ENCODE data around the gene HSPB9.

HSPB9 gene

DNA sequence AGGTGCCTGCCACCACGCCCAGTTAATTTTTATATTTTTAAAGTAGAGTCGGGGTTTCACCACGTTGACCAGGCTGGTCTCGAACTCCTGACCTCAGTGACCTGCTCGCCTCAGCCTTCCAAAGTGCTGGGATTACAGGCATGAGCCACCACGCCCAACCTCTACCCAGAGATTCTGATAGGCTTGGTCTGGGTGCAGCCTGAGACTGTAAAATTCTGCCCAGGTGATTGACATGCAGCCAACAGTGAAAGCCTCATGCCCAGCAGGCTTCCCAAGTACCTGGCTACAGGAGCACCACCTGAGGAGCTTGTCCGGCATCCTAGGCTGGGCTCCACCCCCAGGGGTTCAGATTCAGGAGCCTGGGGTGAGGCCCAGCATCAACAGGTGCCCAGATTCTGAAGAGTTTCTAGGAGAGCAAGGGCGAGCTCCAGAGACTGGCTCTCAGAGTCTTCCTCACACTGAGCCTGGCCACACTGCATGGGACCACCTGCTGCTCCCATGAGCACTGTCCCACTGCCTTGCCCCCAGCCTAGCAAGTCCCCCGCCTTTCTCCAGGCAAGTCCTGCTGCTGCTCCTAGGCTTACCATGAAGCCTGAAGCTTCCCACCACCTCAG lies 41.0 kb upstream of the HSPB9 start:
- Histone ChIP-seq H3K36me3 (ENCODE audit: low read length) (no peaks in the 10 kb centered on the region), H2AFZ (ENCODE audit: low read depth, low read length, severe bottlenecking) (no peak overlapping the region), H3F3A (ENCODE audit: insufficient read depth) (no peaks in the 10 kb centered on the region), H4K20me1 (ENCODE audit: low read depth, low read length) (no peaks in the 10 kb centered on the region), H3K9ac (ENCODE audit: low read length) (no peak overlapping the region), H3K27me3 (ENCODE audit: low read length) (no peaks in the 10 kb centered on the region), H3K79me2 (ENCODE audit: insufficient read depth, low read length) (no peaks in the 10 kb centered on the region), H3K9me2 (replicated peaks; ENCODE audit: insufficient read depth, low read length) (no peaks in the 10 kb centered on the region), H3K4me2 (ENCODE audit: low read depth, low read length, poor library complexity, severe bottlenecking) (no peak overlapping the region), H3K4me3 (ENCODE audit: insufficient read depth, low read length, poor library complexity, severe bottlenecking) (no peak overlapping the region), H3K27ac (ENCODE audit: low read depth, low read length) (no peak overlapping the region), H3K9me3 (ENCODE audit: insufficient read depth, low read length) (no peaks in the 10 kb centered on the region)
- TF ChIP-seq, protein P1, sequence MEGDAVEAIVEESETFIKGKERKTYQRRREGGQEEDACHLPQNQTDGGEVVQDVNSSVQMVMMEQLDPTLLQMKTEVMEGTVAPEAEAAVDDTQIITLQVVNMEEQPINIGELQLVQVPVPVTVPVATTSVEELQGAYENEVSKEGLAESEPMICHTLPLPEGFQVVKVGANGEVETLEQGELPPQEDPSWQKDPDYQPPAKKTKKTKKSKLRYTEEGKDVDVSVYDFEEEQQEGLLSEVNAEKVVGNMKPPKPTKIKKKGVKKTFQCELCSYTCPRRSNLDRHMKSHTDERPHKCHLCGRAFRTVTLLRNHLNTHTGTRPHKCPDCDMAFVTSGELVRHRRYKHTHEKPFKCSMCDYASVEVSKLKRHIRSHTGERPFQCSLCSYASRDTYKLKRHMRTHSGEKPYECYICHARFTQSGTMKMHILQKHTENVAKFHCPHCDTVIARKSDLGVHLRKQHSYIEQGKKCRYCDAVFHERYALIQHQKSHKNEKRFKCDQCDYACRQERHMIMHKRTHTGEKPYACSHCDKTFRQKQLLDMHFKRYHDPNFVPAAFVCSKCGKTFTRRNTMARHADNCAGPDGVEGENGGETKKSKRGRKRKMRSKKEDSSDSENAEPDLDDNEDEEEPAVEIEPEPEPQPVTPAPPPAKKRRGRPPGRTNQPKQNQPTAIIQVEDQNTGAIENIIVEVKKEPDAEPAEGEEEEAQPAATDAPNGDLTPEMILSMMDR (IDR thresholded peaks at IDR 0.05; ENCODE audit: insufficient read depth, low read length, poor library complexity, severe bottlenecking), result no peak
- TF ChIP-seq EZH2phosphoT487 (conservative IDR thresholded peaks at IDR 0.05; ENCODE audit: low read length), result no peak

DNA sequence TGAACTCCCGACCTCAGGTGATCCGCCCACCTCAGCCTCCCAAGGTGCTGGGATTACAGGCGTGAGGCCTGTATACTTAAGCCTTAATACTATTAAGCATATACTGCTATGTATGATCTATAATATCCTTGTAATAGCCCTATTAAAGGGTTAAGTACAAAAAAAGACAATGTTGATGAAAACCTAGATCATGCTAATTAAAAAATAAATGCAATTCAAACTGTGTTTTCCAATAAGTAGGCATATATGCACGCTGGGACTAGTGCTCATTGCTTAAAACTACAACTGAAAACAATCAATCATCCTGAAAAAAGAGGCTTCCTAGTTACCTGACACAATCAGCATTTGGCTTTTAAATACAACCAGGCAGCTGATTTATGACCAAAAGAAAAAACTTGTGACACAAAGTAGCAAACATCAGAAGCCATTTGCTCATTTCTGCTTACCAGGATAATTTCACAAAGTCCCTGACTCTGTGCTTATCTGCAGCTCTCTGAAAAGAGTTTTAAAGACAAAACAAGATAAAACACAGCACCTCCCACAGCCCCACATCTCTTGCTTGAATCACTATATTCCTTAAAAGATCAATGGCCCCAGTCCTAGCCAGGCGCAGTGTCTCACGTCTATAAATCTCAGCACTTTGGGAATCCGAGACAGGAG lies 35.4 kb upstream of the HSPB9 start:
- no peaks in the 10 kb centered on the region for H3F3A ChIP-seq (ENCODE audit: insufficient read depth)
- H3K27ac ChIP-seq (ENCODE audit: low read depth, low read length), result no peak overlapping the region
- no peaks in the 10 kb centered on the region for H3K9me2 ChIP-seq (replicated peaks; ENCODE audit: insufficient read depth, low read length)
- H3K79me2 ChIP-seq (ENCODE audit: insufficient read depth, low read length), result no peaks in the 10 kb centered on the region
- H4K20me1 ChIP-seq (ENCODE audit: low read depth, low read length), result no peaks in the 10 kb centered on the region
- H3K4me2 ChIP-seq (ENCODE audit: low read depth, low read length, poor library complexity, severe bottlenecking), result no peak overlapping the region
- no peak overlapping the region for H3K9ac ChIP-seq (ENCODE audit: low read length)
- no peak overlapping the region for H3K4me3 ChIP-seq (ENCODE audit: insufficient read depth, low read length, poor library complexity, severe bottlenecking)
- no peaks in the 10 kb centered on the region for H3K36me3 ChIP-seq (ENCODE audit: low read length)
- no peaks in the 10 kb centered on the region for H3K27me3 ChIP-seq (ENCODE audit: low read length)
- no peaks in the 10 kb centered on the region for H3K9me3 ChIP-seq (ENCODE audit: insufficient read depth, low read length)
- no peak overlapping the region for H2AFZ ChIP-seq (ENCODE audit: low read depth, low read length, severe bottlenecking)
- no peak for TF ChIP-seq EZH2phosphoT487 (conservative IDR thresholded peaks at IDR 0.05; ENCODE audit: low read length)
- TF ChIP-seq, protein P1 (IDR thresholded peaks at IDR 0.05; ENCODE audit: insufficient read depth, low read length, poor library complexity, severe bottlenecking), result no peak

DNA sequence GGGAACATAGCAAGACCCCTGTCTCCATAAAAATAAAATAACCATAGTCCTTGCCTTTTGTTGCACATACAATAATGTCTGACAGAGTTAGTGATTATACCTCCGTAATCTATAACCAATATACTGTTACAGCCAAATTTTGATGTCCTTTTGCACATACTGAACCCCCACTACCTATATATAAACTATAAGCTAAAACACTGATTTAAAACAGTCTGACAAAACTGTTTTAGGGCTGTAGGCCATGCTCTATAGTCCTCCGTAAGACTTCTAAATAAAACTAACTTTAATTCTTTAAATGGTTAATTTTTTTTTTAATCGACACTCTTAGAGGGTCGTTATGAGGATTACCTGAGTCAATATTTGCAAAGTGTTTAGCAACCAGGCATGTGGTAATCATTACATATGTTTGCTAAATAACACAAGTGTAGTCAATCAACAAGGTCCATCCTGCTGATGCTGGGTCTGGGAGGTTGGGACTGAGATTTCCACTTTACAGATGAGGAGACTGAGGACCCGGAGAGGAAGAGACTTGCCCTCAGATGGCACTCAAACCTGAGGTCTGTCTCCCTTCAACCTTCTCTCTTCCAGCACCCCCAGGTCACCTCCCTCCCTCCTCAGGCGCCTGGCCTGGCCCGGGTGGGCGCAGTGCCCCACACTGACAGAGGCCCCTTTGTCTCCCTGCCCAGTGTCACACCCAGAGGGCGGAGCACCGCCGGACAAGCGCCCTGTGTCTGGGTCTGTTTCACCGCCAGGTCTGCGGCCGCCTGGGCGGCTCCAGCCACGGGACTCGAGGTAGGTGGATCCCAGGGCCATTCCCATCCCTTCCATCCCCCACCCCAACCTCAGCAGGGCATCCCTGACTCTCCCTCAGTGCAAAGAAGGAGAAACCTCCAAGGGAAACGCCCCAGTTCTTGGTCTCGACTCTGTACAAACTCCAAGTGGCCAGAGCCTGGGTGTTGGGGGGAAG lies 34.6 kb upstream of the HSPB9 start:
- Histone ChIP-seq H3F3A (ENCODE audit: insufficient read depth) (no peaks in the 10 kb centered on the region), H3K27me3 (ENCODE audit: low read length) (no peaks in the 10 kb centered on the region), H3K4me3 (ENCODE audit: insufficient read depth, low read length, poor library complexity, severe bottlenecking) (no peak overlapping the region), H3K9me2 (replicated peaks; ENCODE audit: insufficient read depth, low read length) (no peaks in the 10 kb centered on the region), H3K36me3 (ENCODE audit: low read length) (no peaks in the 10 kb centered on the region), H3K27ac (ENCODE audit: low read depth, low read length) (no peak overlapping the region), H3K4me2 (ENCODE audit: low read depth, low read length, poor library complexity, severe bottlenecking) (no peak overlapping the region), H3K9ac (ENCODE audit: low read length) (no peak overlapping the region), H3K79me2 (ENCODE audit: insufficient read depth, low read length) (no peaks in the 10 kb centered on the region), H4K20me1 (ENCODE audit: low read depth, low read length) (no peaks in the 10 kb centered on the region), H2AFZ (ENCODE audit: low read depth, low read length, severe bottlenecking) (no peak overlapping the region), H3K9me3 (ENCODE audit: insufficient read depth, low read length) (no peaks in the 10 kb centered on the region)
- TF ChIP-seq, protein P1 (IDR thresholded peaks at IDR 0.05; ENCODE audit: insufficient read depth, low read length, poor library complexity, severe bottlenecking), result no peak
- TF ChIP-seq EZH2phosphoT487 (conservative IDR thresholded peaks at IDR 0.05; ENCODE audit: low read length), result no peak

Measured in SU-DHL-6 (cell line).